OCI-LY1 (cell line): ENCODE measurements around the gene COP1.

Experiments
- H2AFZ ChIP-seq: fragments of 200-600 bp; sonication (generic), shearing (Covaris generic); 2 replicates; pipeline ENCODE4 v1.6.0; 2014; ENCODE audit warnings: antibody characterized with exemption, mild to moderate bottlenecking, low read length
- H3F3A ChIP-seq: fragments of 200-600 bp; sonication (generic), shearing (Covaris generic); 2 replicates; pipeline ENCODE4 v1.6.0; 2014; ENCODE audit warnings: mild to moderate bottlenecking, antibody characterized with exemption, low read length, moderate library complexity; ENCODE audit not compliant: insufficient read depth
- H3K27ac ChIP-seq: fragments of 200-600 bp; sonication (generic); 2 replicates; pipeline ENCODE4 v1.5.1; 2014; ENCODE audit warnings: low read length, mixed run types, mild to moderate bottlenecking, low read depth; ENCODE audit not compliant: poor library complexity, severe bottlenecking
- H3K27me3 ChIP-seq: fragments of 200-600 bp; sonication (generic); 2 replicates; pipeline ENCODE4 v1.6.0; 2014; ENCODE audit warnings: antibody characterized with exemption, mild to moderate bottlenecking, low read length, moderate library complexity; ENCODE audit not compliant: insufficient read depth
- H3K36me3 ChIP-seq: fragments of 200-600 bp; sonication (generic); 2 replicates; pipeline ENCODE4 v1.6.1; 2014; ENCODE audit warnings: mild to moderate bottlenecking, antibody characterized with exemption, low read length, moderate library complexity, mixed read lengths; ENCODE audit not compliant: insufficient read depth
- H3K4me1 ChIP-seq: fragments of 200-600 bp; sonication (generic); 2 replicates; pipeline ENCODE4 v1.5.1; 2014; ENCODE audit warnings: mild to moderate bottlenecking, low read length, moderate library complexity; ENCODE audit not compliant: insufficient read depth, severe bottlenecking
- H3K4me2 ChIP-seq: fragments of 200-600 bp; sonication (generic), shearing (Covaris generic); 2 replicates; pipeline ENCODE4 v1.6.1; 2014; ENCODE audit warnings: low read length
- H3K4me3 ChIP-seq: fragments of 200-600 bp; sonication (generic); 2 replicates; pipeline ENCODE4 v1.5.1; 2014; ENCODE audit warnings: low read length, low read depth, mild to moderate bottlenecking, mixed read lengths; ENCODE audit not compliant: poor library complexity, severe bottlenecking
- H3K79me2 ChIP-seq: fragments of 200-600 bp; shearing (Covaris generic); 2 replicates; pipeline ENCODE4 v1.6.1; 2016; ENCODE audit warnings: mixed run types, low read length, mixed read lengths; ENCODE audit not compliant: insufficient read depth
- H3K9ac ChIP-seq: fragments of 200-600 bp; sonication (generic), shearing (Covaris generic); 2 replicates; pipeline ENCODE4 v1.6.1; 2014; ENCODE audit warnings: mild to moderate bottlenecking, low read length, mixed read lengths
- H3K9me2 ChIP-seq: fragments of 200-600 bp; sonication (generic), shearing (Covaris generic); 2 replicates; pipeline ENCODE4 v1.6.1; 2014; ENCODE audit warnings: low read depth, mild to moderate bottlenecking, low read length, mixed read lengths
- H3K9me3 ChIP-seq: fragments of 200-600 bp; shearing (Covaris generic); 2 replicates; pipeline ENCODE4 v1.6.1; 2014; ENCODE audit warnings: low read length, mixed read lengths
- H4K20me1 ChIP-seq: fragments of 200-600 bp; sonication (generic), shearing (Covaris generic); 2 replicates; pipeline ENCODE4 v1.6.0; 2016; ENCODE audit warnings: mild to moderate bottlenecking, low read length; ENCODE audit not compliant: insufficient read depth
- CTCF ChIP-seq: fragments of 200-600 bp; sonication (generic), shearing (Covaris generic); IDR thresholded peaks from 2 replicates; pipeline ENCODE4 v1.5.1; 2017; ENCODE audit warnings: mild to moderate bottlenecking, antibody characterized with exemption, low read length, moderate library complexity, mixed read lengths
- EZH2 ChIP-seq: fragments of 200-600 bp; sonication (generic), shearing (Covaris generic); IDR thresholded peaks from 2 replicates; pipeline ENCODE4 v1.8.0; 2017; ENCODE audit warnings: borderline replicate concordance, mixed run types, mild to moderate bottlenecking, antibody characterized with exemption, low read length, moderate library complexity, mixed read lengths

COP1 gene

GRCh38 chr1:176217461-176218099, 10.5 kb upstream of the COP1 start:
- no peak overlapping the region for H3K4me2 ChIP-seq
- H3K27ac ChIP-seq = no peak overlapping the region
- no peak overlapping the region for H2AFZ ChIP-seq
- no peak overlapping the region for H3K9ac ChIP-seq
- no peaks in the 10 kb centered on the region for H3F3A ChIP-seq
- H3K4me1 ChIP-seq = no peaks in the 10 kb centered on the region
- H3K79me2 ChIP-seq = no peaks in the 10 kb centered on the region
- TF ChIP-seq EZH2 (no peak), CTCF (no peak)
- H3K9me3 ChIP-seq = no peaks in the 10 kb centered on the region
- no peaks in the 10 kb centered on the region for H4K20me1 ChIP-seq
- no peak overlapping the region for H3K4me3 ChIP-seq
- no peaks in the 10 kb centered on the region for H3K9me2 ChIP-seq
- H3K27me3 ChIP-seq = no peaks in the 10 kb centered on the region
- no peaks in the 10 kb centered on the region for H3K36me3 ChIP-seq

- H3K4me2 ChIP-seq = no peak overlapping the region
- no peak for TF ChIP-seq CTCF
- no peak for TF ChIP-seq EZH2
- H3K4me3 ChIP-seq = no peak overlapping the region
- H3K9me3 ChIP-seq = no peaks in the 10 kb centered on the region
- H3F3A ChIP-seq = no peaks in the 10 kb centered on the region
- no peaks in the 10 kb centered on the region for H4K20me1 ChIP-seq
- no peaks in the 10 kb centered on the region for H3K36me3 ChIP-seq
- no peaks in the 10 kb centered on the region for H3K27me3 ChIP-seq
- no peak overlapping the region for H3K9ac ChIP-seq
- no peak overlapping the region for H3K27ac ChIP-seq
- H3K79me2 ChIP-seq = no peaks in the 10 kb centered on the region
- H3K9me2 ChIP-seq = no peaks in the 10 kb centered on the region
- no peak overlapping the region for H2AFZ ChIP-seq
- H3K4me1 ChIP-seq = no peaks in the 10 kb centered on the region
These were observed 8.9 kb upstream of the COP1 start for GRCh38 chr1:176216031-176216430.

GRCh38 chr1:176211396-176212165, 4.5 kb upstream of the COP1 start:
- no peak for TF ChIP-seq EZH2
- no peak for TF ChIP-seq CTCF
- Histone ChIP-seq H3K4me2 (no peak overlapping the region), H3K9ac (no peak overlapping the region), H4K20me1 (no peaks in the 10 kb centered on the region), H3K27me3 (no peaks in the 10 kb centered on the region), H3K4me1 (peaks cover 9% of the 10 kb centered on the region), H3K36me3 (no peaks in the 10 kb centered on the region), H3K9me2 (no peaks in the 10 kb centered on the region), H2AFZ (no peak overlapping the region), H3K27ac (no peak overlapping the region), H3F3A (no peaks in the 10 kb centered on the region), H3K9me3 (no peaks in the 10 kb centered on the region), H3K79me2 (no peaks in the 10 kb centered on the region), H3K4me3 (no peak overlapping the region)
